Measurements from ENCODE around the gene PCBP2.

- TF ChIP-seq CTCF (conservative IDR thresholded peaks at IDR 0.05 in 1 of 2, IDR thresholded peaks at IDR 0.05 in 1 of 2; ENCODE audit: low read depth in 1 of 2, low read length in 2 of 2) (no peak), EZH2 (IDR thresholded peaks at IDR 0.05; ENCODE audit: low read length, missing control alignments) (no peak)
These were observed 22.9 kb downstream of the PCBP2 start for GRCh38 chr12:53474819-53475218.
